HepG2 (cell line): Measurements from ENCODE around the gene FN1. TPM values are rescaled to one million over a fixed set of nuclear protein-coding genes. Genes with fewer than 3 reads are reported as not detected.
A peak's percentile ranks its signal among the peaks of the same experiment; 100 is the strongest.

Source experiments
- ATAC-seq: fragments of 200-7000 bp; cut with Tn5 transposase; 3 replicates; pipeline ENCODE4 v1.9.1; 2020; ENCODE audit warnings: mild to moderate bottlenecking, moderate library complexity
- BruUV-seq: library from RNA; stranded (reverse); fragments of 400-500 nt; replicated peaks from 2 replicates; lab custom pipeline; 2021; lab: Mats Ljungman, UMichigan
- CTCF ChIA-PET: fragments of 300-600 bp; formaldehyde crosslinking; extraction: SDS; loops from one replicate; lab custom pipeline; 2021; ENCODE audit warnings: low total read pairs, inconsistent platforms, low intra/inter-chr PET ratio; lab: Yijun Ruan, JAX
- POLR2A ChIA-PET: fragments of 350-600 bp; sonication (Branson Sonifier 250); formaldehyde crosslinking; loops from one replicate; lab custom pipeline; 2020; ENCODE audit warnings: antibody characterized with exemption, inconsistent platforms; lab: Yijun Ruan, JAX
- DNase-seq: peaks from one replicate; pipeline ENCODE4 v3.0.0-alpha.2; 2015; ENCODE audit warnings: low spot score
- FAIRE-seq: peaks from 3 replicates; lab custom pipeline; 2011; peaks lifted over from hg19 to GRCh38; lab: Jason Lieb, UNC
- H2AFZ ChIP-seq: one replicate; pipeline ENCODE4 v1.6.1; 2011; ENCODE audit warnings: low read length, inconsistent platforms
- H3K27ac ChIP-seq: fragments of 300-600 bp; 3 replicates; pipeline ENCODE4 v1.8.0; 2011; ENCODE audit warnings: mixed run types, mild to moderate bottlenecking, mixed read lengths, low read length, inconsistent platforms; ENCODE audit not compliant: insufficient read depth; ENCODE audit errors: extremely low read length
- H3K27me3 ChIP-seq, 2 experiments: fragments of 200-600 bp in 1 of 2; 2 replicates in 1 of 2; 3 replicates in 1 of 2; pipeline versions ENCODE4 v1.6.0 to v1.8.0; 2011; ENCODE audit warnings: low read length in 2 of 2, mild to moderate bottlenecking in 2 of 2, moderate library complexity in 2 of 2, inconsistent platforms in 1 of 2; ENCODE audit not compliant: insufficient read depth in 2 of 2, control insufficient read depth in 1 of 2
- H3K36me3 ChIP-seq, 2 experiments: fragments of 200-600 bp in 1 of 2; replicated peaks in 1 of 2; 2 replicates in 1 of 2; 3 replicates in 1 of 2; pipeline versions ENCODE4 v1.5.1 to v1.8.0; 2011; ENCODE audit warnings: low read length in 2 of 2, inconsistent platforms in 1 of 2; ENCODE audit not compliant: insufficient read depth in 2 of 2, control insufficient read depth in 1 of 2
- H3K4me1 ChIP-seq: 2 replicates; pipeline ENCODE4 v1.5.1; 2012; ENCODE audit warnings: low read length, inconsistent platforms; ENCODE audit not compliant: insufficient read depth
- H3K4me2 ChIP-seq: 2 replicates; pipeline ENCODE4 v1.6.0; 2011; ENCODE audit warnings: low read depth, low read length, inconsistent platforms
- H3K4me3 ChIP-seq, 3 experiments: fragments of 200-600 bp in 1 of 3; sonication (generic), shearing (Covaris generic) in 1 of 3; replicated peaks in 1 of 3; 2 replicates each; pipeline ENCODE4 v1.5.1; 2011 to 2016; ENCODE audit warnings: low read length in 3 of 3, inconsistent platforms in 2 of 3, low read depth in 2 of 3, mild to moderate bottlenecking in 2 of 3, control low read depth in 1 of 3, mixed read lengths in 1 of 3; ENCODE audit not compliant: insufficient read depth in 1 of 3
- H3K79me2 ChIP-seq: one replicate; pipeline ENCODE4 v1.6.1; 2011; ENCODE audit warnings: low read length, inconsistent platforms; ENCODE audit not compliant: insufficient read depth
- H3K9ac ChIP-seq: 2 replicates; pipeline ENCODE4 v1.6.0; 2011; ENCODE audit warnings: mild to moderate bottlenecking, low read depth, low read length, inconsistent platforms; ENCODE audit not compliant: insufficient read depth
- H3K9me3 ChIP-seq: 2 replicates; pipeline ENCODE4 v1.5.1; 2012; ENCODE audit warnings: mild to moderate bottlenecking, low read length
- H4K20me1 ChIP-seq: 2 replicates; pipeline ENCODE4 v1.6.0; 2011; ENCODE audit warnings: inconsistent platforms, mild to moderate bottlenecking, low read length, moderate library complexity; ENCODE audit not compliant: insufficient read depth
- CCDC6 ChIP-seq: sonication (generic); formaldehyde crosslinking; IDR thresholded peaks from 2 replicates; pipeline ENCODE4 v1.8.1; 2022; ENCODE audit warnings: mild to moderate bottlenecking, missing genetic modification reagents, moderate library complexity
- DDIT3 ChIP-seq: sonication (generic); formaldehyde crosslinking; IDR thresholded peaks from 2 replicates; pipeline ENCODE4 v1.4.0; 2020; ENCODE audit warnings: mild to moderate bottlenecking, missing genetic modification reagents
- ESRRA ChIP-seq: sonication (generic); formaldehyde crosslinking; IDR thresholded peaks from 2 replicates; pipeline ENCODE4 v1.5.1; 2020; ENCODE audit warnings: mild to moderate bottlenecking, low read depth, missing genetic modification reagents
- ETV6 ChIP-seq: sonication (generic); formaldehyde crosslinking; conservative IDR thresholded peaks from 2 replicates; pipeline ENCODE4 v1.4.0; 2020; ENCODE audit warnings: missing genetic modification reagents
- HNRNPLL ChIP-seq: fragments of 200-400 bp; formaldehyde crosslinking; IDR thresholded peaks from 2 replicates; pipeline ENCODE4 v1.6.1; 2017; ENCODE audit warnings: mild to moderate bottlenecking, low read depth, low read length; ENCODE audit not compliant: poor library complexity, severe bottlenecking
- MAFG ChIP-seq: sonication (generic); formaldehyde crosslinking; IDR thresholded peaks from 2 replicates; pipeline ENCODE4 v1.5.1; 2020; ENCODE audit warnings: mild to moderate bottlenecking, missing genetic modification reagents
- MXD4 ChIP-seq: IDR thresholded peaks from 2 replicates; pipeline ENCODE4 v1.6.1; 2016; ENCODE audit warnings: mild to moderate bottlenecking, missing biosample characterization, missing genetic modification reagents
- NR2F1 ChIP-seq, 2 experiments: fragments of 450-650 bp in 1 of 2; formaldehyde crosslinking in 1 of 2; IDR thresholded peaks; 2 replicates each; pipeline versions ENCODE4 v1.5.0 to v1.6.1; 2016 to 2020; ENCODE audit warnings: mild to moderate bottlenecking in 1 of 2, missing compliant biosample characterization in 1 of 2, missing genetic modification reagents in 1 of 2, moderate library complexity in 1 of 2
- PCBP2 ChIP-seq: fragments of 200-400 bp; formaldehyde crosslinking; optimal IDR thresholded peaks from 2 replicates; pipeline ENCODE3; 2018; ENCODE audit warnings: low read length, low read depth; ENCODE audit not compliant: poor library complexity, severe bottlenecking
- SIN3A ChIP-seq: IDR thresholded peaks from 2 replicates; pipeline ENCODE4 v1.6.1; 2011; ENCODE audit warnings: low read depth, mild to moderate bottlenecking, control low read depth, low read length, borderline replicate concordance
- SMYD3 ChIP-seq: sonication (generic); formaldehyde crosslinking; IDR thresholded peaks from 2 replicates; pipeline ENCODE4 v1.8.1; 2023; ENCODE audit warnings: mild to moderate bottlenecking, missing genetic modification reagents
- SUZ12 ChIP-seq: fragments of 150-350 bp; IDR thresholded peaks from 2 replicates; pipeline ENCODE4 v1.6.1; 2014; ENCODE audit warnings: low read depth, low read length
- ZNF3 ChIP-seq: IDR thresholded peaks from 2 replicates; pipeline ENCODE4 v1.7.0; 2017; ENCODE audit warnings: inconsistent platforms
- ZNF331 ChIP-seq: sonication (generic); formaldehyde crosslinking; IDR thresholded peaks from 2 replicates; pipeline ENCODE4 v1.4.0; 2020; ENCODE audit warnings: missing genetic modification reagents
- ZNF607 ChIP-seq: sonication (generic); formaldehyde crosslinking; IDR thresholded peaks from 2 replicates; pipeline ENCODE4 v1.5.1; 2020; ENCODE audit warnings: missing genetic modification reagents, mild to moderate bottlenecking, borderline replicate concordance
- ZNF644 ChIP-seq: IDR thresholded peaks from 2 replicates; pipeline ENCODE4 v1.6.1; 2016; ENCODE audit warnings: low read depth
- ZNF772 ChIP-seq: sonication (generic); formaldehyde crosslinking; IDR thresholded peaks from 2 replicates; pipeline ENCODE4 v1.5.0; 2020; ENCODE audit warnings: mild to moderate bottlenecking, missing genetic modification reagents
- ZNF775 ChIP-seq: sonication (generic); formaldehyde crosslinking; IDR thresholded peaks from 2 replicates; pipeline ENCODE4 v1.4.0; 2020; ENCODE audit warnings: missing genetic modification reagents, mild to moderate bottlenecking, moderate library complexity, borderline replicate concordance
- ZSCAN12 ChIP-seq: sonication (generic); formaldehyde crosslinking; IDR thresholded peaks from 2 replicates; pipeline ENCODE4 v1.9.0; 2021; ENCODE audit warnings: mild to moderate bottlenecking, missing genetic modification reagents
- WGBS: methylation state at CpG from one replicate; pipeline ENCODE4 v1.1.6; 2017; ENCODE audit warnings: low lambda C conversion rate; 5-methylcytosine and 5-hydroxymethylcytosine counted together
- in situ Hi-C: cut with HindIII; loops from 2 replicates; pipeline ENCODE4 v1.10.0; 2017; ENCODE audit warnings: low pct_unique_long_range_greater_than_20kb; ENCODE audit not compliant: extremely low pct_ligation_motif_present
- intact Hi-C: fragments of 100-400 bp; cut with micrococcal nuclease; formaldehyde crosslinking; loops from one replicate; pipeline ENCODE4 v1.10.0; 2022; ENCODE audit not compliant: unreplicated experiment
- polyA plus RNA-seq, 8 experiments: library from polyadenylated mRNA; depleted of rRNA in 3 of 8; stranded (reverse) in 7 of 8; unstranded in 1 of 8; fragments of >200 nt; fragmentation: Illumina TruSeq in 4 of 8; extraction: Trizol in 4 of 8; gene quantifications; 2 replicates each; pipeline versions ENCODE4 v1.2.1 to v1.2.3, GENCODE V29; 2011 to 2016; ENCODE audit warnings: low read depth in 4 of 8, missing spikeins in 1 of 8, mixed read lengths in 1 of 8; ENCODE audit not compliant: insufficient read depth in 1 of 8
- total RNA-seq, 5 experiments: library from RNA; depleted of rRNA; stranded (reverse); fragments of >200 nt; fragmentation: Illumina TruSeq; extraction: Trizol; gene quantifications; 2 replicates each; pipeline ENCODE4 v1.2.3, GENCODE V29; 2016; ENCODE audit warnings: low read depth in 1 of 5
- TF ChIP-seq, protein P1 (sequence below): sonication (generic); formaldehyde crosslinking; IDR thresholded peaks from 2 replicates; pipeline ENCODE4 v1.4.0; 2020; ENCODE audit warnings: missing genetic modification reagents

Gene FN1
- total and polyA plus RNA-seq, 2 of the 13 experiments (the other 11 are each of a cell fraction or from before 2014, with no cell fraction given) = 1,847 to 6,471 TPM

GRCh38 chr2:215311625-215312396 lies 124.1 kb downstream of the FN1 start, which contains the start of gene ATIC:
TSS of gene ATIC (plus strand) at chr2:215312059. CDS start at chr2:215312143, 84 bp downstream.
- BruUV-seq = no TSS peak
- CTCF ChIA-PET = no interaction called here
- Histone ChIP-seq H3K27ac (peak within 1 kb of the TSS; percentile 79), H3K9me3 (no peaks in the 10 kb centered on the region), H2AFZ (peak within 1 kb of the TSS; percentile 86), H3K4me1 (peaks cover 53% of the 10 kb centered on the region), H3K4me3 (peak within 1 kb of the TSS; percentile 72 to 86 (median 83)), H3K27me3 (no peaks in the 10 kb centered on the region; a peak in 1 of 5 replicates), H3K4me2 (peak within 1 kb of the TSS; percentile 99), H3K9ac (peak within 1 kb of the TSS; percentile 85), H3K79me2 (peaks cover 40% of the 10 kb centered on the region), H4K20me1 (no peaks in the 10 kb centered on the region; the same call in 1 of the 2 replicates), H3K36me3 (peaks cover 0 to 2% of the 10 kb centered on the region in 2 experiments; a peak in 3 of 5 replicates)
- peak; percentile 94 for DNase-seq
- POLR2A ChIA-PET = interaction anchor here (0.7 to 2.2 kb wide), 15 partner anchors 8 to 700 kb away, joined by 3 to 10 read pairs (median 4); partner anchors contain the start of gene BARD1
- FAIRE-seq = peak; percentile 71
- intact Hi-C loops (loop anchor here (5.0 kb wide), 1 partner anchor 520 kb away; no protein-coding TSS in a partner anchor), in situ Hi-C loops (no loop called here)
- WGBS = under 1% methylated on average over 39 of the region's 64 CpGs
- ATAC-seq = peak; percentile 97
- peak; percentile 98 for TF ChIP-seq CCDC6
- peak; percentile 82 for TF ChIP-seq HNRNPLL
- peak; percentile 43; the same call in 1 of the 2 replicates for TF ChIP-seq DDIT3 (CRISPR knock-in tag)
- TF ChIP-seq SIN3A = peak; percentile 99
- no peak for TF ChIP-seq SMYD3 (CRISPR knock-in tag)
- TF ChIP-seq ZSCAN12 (CRISPR knock-in tag) = peak; percentile 93; the same call in 1 of the 2 replicates
- TF ChIP-seq ZNF772 = peak; percentile 99
- TF ChIP-seq ZNF331 (CRISPR knock-in tag) = peak; percentile 91
- TF ChIP-seq, protein P1, sequence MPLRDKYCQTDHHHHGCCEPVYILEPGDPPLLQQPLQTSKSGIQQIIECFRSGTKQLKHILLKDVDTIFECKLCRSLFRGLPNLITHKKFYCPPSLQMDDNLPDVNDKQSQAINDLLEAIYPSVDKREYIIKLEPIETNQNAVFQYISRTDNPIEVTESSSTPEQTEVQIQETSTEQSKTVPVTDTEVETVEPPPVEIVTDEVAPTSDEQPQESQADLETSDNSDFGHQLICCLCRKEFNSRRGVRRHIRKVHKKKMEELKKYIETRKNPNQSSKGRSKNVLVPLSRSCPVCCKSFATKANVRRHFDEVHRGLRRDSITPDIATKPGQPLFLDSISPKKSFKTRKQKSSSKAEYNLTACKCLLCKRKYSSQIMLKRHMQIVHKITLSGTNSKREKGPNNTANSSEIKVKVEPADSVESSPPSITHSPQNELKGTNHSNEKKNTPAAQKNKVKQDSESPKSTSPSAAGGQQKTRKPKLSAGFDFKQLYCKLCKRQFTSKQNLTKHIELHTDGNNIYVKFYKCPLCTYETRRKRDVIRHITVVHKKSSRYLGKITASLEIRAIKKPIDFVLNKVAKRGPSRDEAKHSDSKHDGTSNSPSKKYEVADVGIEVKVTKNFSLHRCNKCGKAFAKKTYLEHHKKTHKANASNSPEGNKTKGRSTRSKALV (CRISPR knock-in tag) = peak; percentile 73; the same call in 1 of the 2 replicates
- TF ChIP-seq PCBP2 = no peak
- peak; percentile 78; the same call in 1 of the 2 replicates for TF ChIP-seq ESRRA (CRISPR knock-in tag)
- 0 out of 2 replicates have a peak, but pooled peaks have one; percentile 61 for TF ChIP-seq ZNF3
- no peak for TF ChIP-seq SUZ12
- TF ChIP-seq ZNF644 (CRISPR knock-in tag) = peak; percentile 65; the same call in 1 of the 2 replicates
- TF ChIP-seq MXD4 (CRISPR knock-in tag) = peak; percentile 100
- no peak for TF ChIP-seq MAFG (CRISPR knock-in tag)
- TF ChIP-seq ZNF607 = peak; percentile 98
- 0 out of 2 replicates have a peak, but pooled peaks have one; percentile 80 for TF ChIP-seq ZNF775 (CRISPR knock-in tag)
- TF ChIP-seq NR2F1 (CRISPR knock-in tag; IDR thresholded peaks at IDR 0.05) = no peak
- TF ChIP-seq ETV6 (CRISPR knock-in tag) = peak; percentile 67; the same call in 1 of the 2 replicates
